HepG2 (cell line): ENCODE measurements around the gene CACNG7. TPM values are rescaled to one million over a fixed set of nuclear protein-coding genes. Genes with fewer than 3 reads are reported as not detected.
A peak's percentile ranks its signal among the peaks of the same experiment; 100 is the strongest.

ENCODE experiments used
- AFF4 ChIP-seq: sonication (generic); formaldehyde crosslinking; IDR thresholded peaks from 2 replicates; pipeline ENCODE4 v1.4.0; 2020; ENCODE audit warnings: missing genetic modification reagents
- CAMTA2 ChIP-seq: sonication (generic); formaldehyde crosslinking; IDR thresholded peaks from 2 replicates; pipeline ENCODE4 v1.4.0; 2020; ENCODE audit warnings: mild to moderate bottlenecking, missing genetic modification reagents, borderline replicate concordance
- CREBL2 ChIP-seq: sonication (generic); formaldehyde crosslinking; IDR thresholded peaks from 2 replicates; pipeline ENCODE4 v1.8.1; 2023; ENCODE audit warnings: missing genetic modification reagents, mild to moderate bottlenecking, borderline replicate concordance
- E2F1 ChIP-seq: sonication (generic); formaldehyde crosslinking; IDR thresholded peaks from 2 replicates; pipeline ENCODE4 v1.5.0; 2020; ENCODE audit warnings: missing genetic modification reagents
- HDAC2 ChIP-seq: sonication (generic); formaldehyde crosslinking; IDR thresholded peaks from 2 replicates; pipeline ENCODE4 v1.4.0; 2020; ENCODE audit warnings: missing genetic modification reagents
- HNRNPL ChIP-seq: fragments of 200-400 bp; formaldehyde crosslinking; IDR thresholded peaks from 2 replicates; pipeline ENCODE4 v1.6.1; 2017; ENCODE audit warnings: mild to moderate bottlenecking, low read depth, low read length
- NCOR1 ChIP-seq: fragments of 200-600 bp; sonication (generic); IDR thresholded peaks from 2 replicates; pipeline ENCODE4 v1.7.0; 2017; ENCODE audit warnings: antibody characterized with exemption, low read length, borderline replicate concordance
- SNRNP70 ChIP-seq: fragments of 200-400 bp; formaldehyde crosslinking; IDR thresholded peaks from 2 replicates; pipeline ENCODE4 v1.6.1; 2017; ENCODE audit warnings: mild to moderate bottlenecking, low read depth, low read length, moderate library complexity
- TMF1 ChIP-seq: sonication (generic); formaldehyde crosslinking; IDR thresholded peaks from 2 replicates; pipeline ENCODE4 v1.8.1; 2022; ENCODE audit warnings: low read depth, missing genetic modification reagents
- ZFP1 ChIP-seq: IDR thresholded peaks from 2 replicates; pipeline ENCODE4 v1.6.1; 2016
- ZNF672 ChIP-seq: sonication (generic); formaldehyde crosslinking; IDR thresholded peaks from 2 replicates; pipeline ENCODE4 v1.8.1; 2022; ENCODE audit warnings: missing genetic modification reagents
- ZNF724P ChIP-seq: sonication (generic); formaldehyde crosslinking; IDR thresholded peaks from 2 replicates; pipeline ENCODE4 v1.8.0; 2022; ENCODE audit warnings: missing genetic modification reagents, borderline replicate concordance
- polyA plus RNA-seq, 8 experiments: library from polyadenylated mRNA; depleted of rRNA in 3 of 8; stranded (reverse) in 7 of 8; unstranded in 1 of 8; fragments of >200 nt; fragmentation: Illumina TruSeq in 4 of 8; extraction: Trizol in 4 of 8; gene quantifications; 2 replicates each; pipeline versions ENCODE4 v1.2.1 to v1.2.3, GENCODE V29; 2011 to 2016; ENCODE audit warnings: low read depth in 4 of 8, missing spikeins in 1 of 8, mixed read lengths in 1 of 8; ENCODE audit not compliant: insufficient read depth in 1 of 8
- total RNA-seq, 5 experiments: library from RNA; depleted of rRNA; stranded (reverse); fragments of >200 nt; fragmentation: Illumina TruSeq; extraction: Trizol; gene quantifications; 2 replicates each; pipeline ENCODE4 v1.2.3, GENCODE V29; 2016; ENCODE audit warnings: low read depth in 1 of 5
- TF ChIP-seq, protein P1 (sequence below): sonication (generic); formaldehyde crosslinking; conservative IDR thresholded peaks from 2 replicates; pipeline ENCODE4 v1.4.0; 2020; ENCODE audit warnings: mild to moderate bottlenecking, missing genetic modification reagents, moderate library complexity
- TF ChIP-seq, protein P2 (sequence below): IDR thresholded peaks from 2 replicates; pipeline ENCODE4 v1.6.1; 2016; ENCODE audit warnings: low read depth, missing genetic modification reagents, missing compliant biosample characterization

The CACNG7 gene
- total and polyA plus RNA-seq, 2 of the 13 experiments (the other 11 are each of a cell fraction or from before 2014, with no cell fraction given) = not detected

DNA sequence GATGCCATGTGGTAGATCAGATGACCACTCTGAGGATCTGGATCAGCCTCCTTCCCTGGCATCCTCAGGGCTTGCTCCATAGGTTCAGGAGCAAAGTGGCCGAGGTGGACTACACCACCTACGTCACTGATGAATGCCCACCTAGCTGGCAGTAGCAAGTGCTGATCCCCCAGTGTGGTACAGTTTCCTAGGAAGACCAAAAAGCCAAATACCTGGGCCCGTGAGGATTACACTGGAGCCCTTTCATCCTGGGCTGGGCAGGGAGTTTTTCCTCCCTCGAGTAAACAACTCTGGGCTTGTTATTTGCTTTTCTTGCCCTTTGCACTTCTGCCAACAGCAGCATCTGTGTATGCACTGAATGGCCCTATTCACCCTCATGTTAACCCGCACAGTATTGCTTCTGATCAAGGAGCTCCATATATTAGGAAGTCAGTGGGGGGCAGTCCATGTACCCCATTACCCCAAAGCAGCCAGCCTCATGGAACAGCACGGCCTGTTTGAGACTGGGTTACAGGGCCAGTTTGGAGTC is 44.7 kb upstream of the CACNG7 start (continued):
- TF ChIP-seq AFF4 (CRISPR knock-in tag) = no peak; the same call in 1 of the 2 replicates
- TF ChIP-seq NCOR1 = peak; percentile 72
- peak; percentile 94 for TF ChIP-seq HDAC2 (CRISPR knock-in tag)
- TF ChIP-seq ZNF672 = no peak
- no peak for TF ChIP-seq TMF1 (CRISPR knock-in tag)
- TF ChIP-seq SNRNP70 = no peak
- TF ChIP-seq ZFP1 (CRISPR knock-in tag) = no peak
- TF ChIP-seq, protein P1, sequence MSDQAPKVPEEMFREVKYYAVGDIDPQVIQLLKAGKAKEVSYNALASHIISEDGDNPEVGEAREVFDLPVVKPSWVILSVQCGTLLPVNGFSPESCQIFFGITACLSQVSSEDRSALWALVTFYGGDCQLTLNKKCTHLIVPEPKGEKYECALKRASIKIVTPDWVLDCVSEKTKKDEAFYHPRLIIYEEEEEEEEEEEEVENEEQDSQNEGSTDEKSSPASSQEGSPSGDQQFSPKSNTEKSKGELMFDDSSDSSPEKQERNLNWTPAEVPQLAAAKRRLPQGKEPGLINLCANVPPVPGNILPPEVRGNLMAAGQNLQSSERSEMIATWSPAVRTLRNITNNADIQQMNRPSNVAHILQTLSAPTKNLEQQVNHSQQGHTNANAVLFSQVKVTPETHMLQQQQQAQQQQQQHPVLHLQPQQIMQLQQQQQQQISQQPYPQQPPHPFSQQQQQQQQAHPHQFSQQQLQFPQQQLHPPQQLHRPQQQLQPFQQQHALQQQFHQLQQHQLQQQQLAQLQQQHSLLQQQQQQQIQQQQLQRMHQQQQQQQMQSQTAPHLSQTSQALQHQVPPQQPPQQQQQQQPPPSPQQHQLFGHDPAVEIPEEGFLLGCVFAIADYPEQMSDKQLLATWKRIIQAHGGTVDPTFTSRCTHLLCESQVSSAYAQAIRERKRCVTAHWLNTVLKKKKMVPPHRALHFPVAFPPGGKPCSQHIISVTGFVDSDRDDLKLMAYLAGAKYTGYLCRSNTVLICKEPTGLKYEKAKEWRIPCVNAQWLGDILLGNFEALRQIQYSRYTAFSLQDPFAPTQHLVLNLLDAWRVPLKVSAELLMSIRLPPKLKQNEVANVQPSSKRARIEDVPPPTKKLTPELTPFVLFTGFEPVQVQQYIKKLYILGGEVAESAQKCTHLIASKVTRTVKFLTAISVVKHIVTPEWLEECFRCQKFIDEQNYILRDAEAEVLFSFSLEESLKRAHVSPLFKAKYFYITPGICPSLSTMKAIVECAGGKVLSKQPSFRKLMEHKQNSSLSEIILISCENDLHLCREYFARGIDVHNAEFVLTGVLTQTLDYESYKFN (CRISPR knock-in tag) = peak; percentile 99
- TF ChIP-seq, protein P2, sequence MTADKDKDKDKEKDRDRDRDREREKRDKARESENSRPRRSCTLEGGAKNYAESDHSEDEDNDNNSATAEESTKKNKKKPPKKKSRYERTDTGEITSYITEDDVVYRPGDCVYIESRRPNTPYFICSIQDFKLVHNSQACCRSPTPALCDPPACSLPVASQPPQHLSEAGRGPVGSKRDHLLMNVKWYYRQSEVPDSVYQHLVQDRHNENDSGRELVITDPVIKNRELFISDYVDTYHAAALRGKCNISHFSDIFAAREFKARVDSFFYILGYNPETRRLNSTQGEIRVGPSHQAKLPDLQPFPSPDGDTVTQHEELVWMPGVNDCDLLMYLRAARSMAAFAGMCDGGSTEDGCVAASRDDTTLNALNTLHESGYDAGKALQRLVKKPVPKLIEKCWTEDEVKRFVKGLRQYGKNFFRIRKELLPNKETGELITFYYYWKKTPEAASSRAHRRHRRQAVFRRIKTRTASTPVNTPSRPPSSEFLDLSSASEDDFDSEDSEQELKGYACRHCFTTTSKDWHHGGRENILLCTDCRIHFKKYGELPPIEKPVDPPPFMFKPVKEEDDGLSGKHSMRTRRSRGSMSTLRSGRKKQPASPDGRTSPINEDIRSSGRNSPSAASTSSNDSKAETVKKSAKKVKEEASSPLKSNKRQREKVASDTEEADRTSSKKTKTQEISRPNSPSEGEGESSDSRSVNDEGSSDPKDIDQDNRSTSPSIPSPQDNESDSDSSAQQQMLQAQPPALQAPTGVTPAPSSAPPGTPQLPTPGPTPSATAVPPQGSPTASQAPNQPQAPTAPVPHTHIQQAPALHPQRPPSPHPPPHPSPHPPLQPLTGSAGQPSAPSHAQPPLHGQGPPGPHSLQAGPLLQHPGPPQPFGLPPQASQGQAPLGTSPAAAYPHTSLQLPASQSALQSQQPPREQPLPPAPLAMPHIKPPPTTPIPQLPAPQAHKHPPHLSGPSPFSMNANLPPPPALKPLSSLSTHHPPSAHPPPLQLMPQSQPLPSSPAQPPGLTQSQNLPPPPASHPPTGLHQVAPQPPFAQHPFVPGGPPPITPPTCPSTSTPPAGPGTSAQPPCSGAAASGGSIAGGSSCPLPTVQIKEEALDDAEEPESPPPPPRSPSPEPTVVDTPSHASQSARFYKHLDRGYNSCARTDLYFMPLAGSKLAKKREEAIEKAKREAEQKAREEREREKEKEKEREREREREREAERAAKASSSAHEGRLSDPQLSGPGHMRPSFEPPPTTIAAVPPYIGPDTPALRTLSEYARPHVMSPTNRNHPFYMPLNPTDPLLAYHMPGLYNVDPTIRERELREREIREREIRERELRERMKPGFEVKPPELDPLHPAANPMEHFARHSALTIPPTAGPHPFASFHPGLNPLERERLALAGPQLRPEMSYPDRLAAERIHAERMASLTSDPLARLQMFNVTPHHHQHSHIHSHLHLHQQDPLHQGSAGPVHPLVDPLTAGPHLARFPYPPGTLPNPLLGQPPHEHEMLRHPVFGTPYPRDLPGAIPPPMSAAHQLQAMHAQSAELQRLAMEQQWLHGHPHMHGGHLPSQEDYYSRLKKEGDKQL (CRISPR knock-in tag) = peak; percentile 92
- TF ChIP-seq CAMTA2 (CRISPR knock-in tag) = no peak
- TF ChIP-seq E2F1 (CRISPR knock-in tag) = no peak
- TF ChIP-seq CREBL2 (CRISPR knock-in tag) = no peak
- no peak for TF ChIP-seq ZNF724P
- TF ChIP-seq HNRNPL = peak; percentile 92
